A673 (cell line): Measurements from ENCODE around the gene IFI16. TPM values are rescaled to one million over a fixed set of nuclear protein-coding genes. Genes with fewer than 3 reads are reported as not detected.
"Not testable (repeated sequence)": the region's sequence is repeated elsewhere in the genome, so short reads cannot be mapped to it uniquely, and the experiment has no call there.

Experiments used
- BruUV-seq: library from RNA; stranded (reverse); fragments of 400-500 nt; replicated peaks from 2 replicates; lab custom pipeline; 2021; lab: Mats Ljungman, UMichigan
- CTCF ChIA-PET: fragments of 300-600 bp; sonication (Branson Sonifier 250); formaldehyde crosslinking; loops from one replicate; lab custom pipeline; 2022; ENCODE audit warnings: antibody characterized with exemption; lab: Charles Lee
- POLR2A ChIA-PET: fragments of 300-600 bp; sonication (Branson Sonifier 250); formaldehyde crosslinking; loops from one replicate; lab custom pipeline; 2022; ENCODE audit warnings: antibody characterized with exemption; ENCODE audit not compliant: low non-redundant PET; lab: Charles Lee
- DNase-seq: peaks from one replicate; pipeline ENCODE4 v3.0.0-alpha.2; 2015; ENCODE audit warnings: low spot score
- H3K27ac ChIP-seq: fragments of 200-600 bp; sonication (generic); 2 replicates; pipeline ENCODE4 v1.5.1; 2016; ENCODE audit warnings: mixed run types, low read depth, mild to moderate bottlenecking, mixed read lengths, antibody characterized with exemption, low read length; ENCODE audit not compliant: poor library complexity, severe bottlenecking
- H3K27me3 ChIP-seq: fragments of 200-600 bp; sonication (generic); replicated peaks from 2 replicates; pipeline ENCODE4 v1.6.1; 2017; ENCODE audit warnings: mixed run types, low read depth, mild to moderate bottlenecking, mixed read lengths, antibody characterized with exemption, low read length; ENCODE audit not compliant: insufficient read depth, poor library complexity
- H3K36me3 ChIP-seq: fragments of 200-600 bp; sonication (generic); 2 replicates; pipeline ENCODE4 v1.6.1; 2016; ENCODE audit warnings: mixed run types, mild to moderate bottlenecking, mixed read lengths, antibody characterized with exemption, low read length; ENCODE audit not compliant: insufficient read depth, poor library complexity, severe bottlenecking
- H3K4me1 ChIP-seq: fragments of 200-600 bp; sonication (generic); 2 replicates; pipeline ENCODE4 v1.6.1; 2017; ENCODE audit warnings: mixed run types, mild to moderate bottlenecking, mixed read lengths, antibody characterized with exemption, low read length; ENCODE audit not compliant: insufficient read depth, poor library complexity, severe bottlenecking
- H3K4me3 ChIP-seq: fragments of 200-600 bp; sonication (generic); 2 replicates; pipeline ENCODE4 v1.5.1; 2016; ENCODE audit warnings: low read depth, mixed run types, mild to moderate bottlenecking, mixed read lengths, low read length; ENCODE audit not compliant: poor library complexity, severe bottlenecking
- H3K9me3 ChIP-seq: fragments of 200-600 bp; sonication (generic); 2 replicates; pipeline ENCODE4 v1.6.1; 2016; ENCODE audit warnings: mixed run types, low read depth, mild to moderate bottlenecking, mixed read lengths, antibody characterized with exemption, low read length; ENCODE audit not compliant: poor library complexity, severe bottlenecking
- EZH2 ChIP-seq: fragments of 200-600 bp; sonication (generic); IDR thresholded peaks from 2 replicates; pipeline ENCODE4 v1.6.1; 2017; ENCODE audit warnings: borderline replicate concordance, low read depth, mild to moderate bottlenecking, mixed read lengths, antibody characterized with exemption, low read length; ENCODE audit not compliant: poor library complexity, severe bottlenecking
- intact Hi-C: fragments of 100-400 bp; cut with micrococcal nuclease; formaldehyde crosslinking; loops from one replicate; pipeline ENCODE4 v1.10.0; 2022; ENCODE audit not compliant: unreplicated experiment
- total RNA-seq: library from RNA; stranded (reverse); gene quantifications from 2 replicates; pipeline ENCODE4 v1.2.3, GENCODE V29; 2021
- TF ChIP-seq, protein P1 (sequence below): fragments of 300-800, 200-600 bp; sonication (generic); conservative IDR thresholded peaks from 2 replicates; pipeline ENCODE4 v1.5.1; 2017; ENCODE audit warnings: low read depth, mild to moderate bottlenecking, antibody characterized with exemption, low read length, moderate library complexity, mixed read lengths

The IFI16 gene
- total RNA-seq, 1 experiment from 2014 or later: 87.4 TPM

DNA sequence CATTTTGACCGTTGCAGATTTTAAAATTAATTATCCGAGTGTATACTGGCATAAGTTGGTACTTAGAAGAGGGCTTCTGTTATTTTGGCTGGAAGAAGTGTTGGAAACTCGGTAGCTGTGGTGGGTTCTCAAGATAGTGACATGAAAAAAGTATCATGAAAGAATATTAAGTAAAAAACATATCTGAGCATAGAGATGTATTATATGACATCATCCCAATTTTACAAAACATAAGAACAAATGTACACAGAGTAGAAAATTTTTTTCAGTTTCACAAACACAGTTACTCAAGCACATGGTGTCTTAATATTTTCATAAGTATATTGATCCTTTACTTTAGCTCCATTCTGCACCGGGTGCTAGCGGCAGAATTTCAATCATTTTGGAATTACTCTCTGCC, 684 bp downstream of the IFI16 start:
- no peak for TF ChIP-seq EZH2
- TF ChIP-seq, protein P1, sequence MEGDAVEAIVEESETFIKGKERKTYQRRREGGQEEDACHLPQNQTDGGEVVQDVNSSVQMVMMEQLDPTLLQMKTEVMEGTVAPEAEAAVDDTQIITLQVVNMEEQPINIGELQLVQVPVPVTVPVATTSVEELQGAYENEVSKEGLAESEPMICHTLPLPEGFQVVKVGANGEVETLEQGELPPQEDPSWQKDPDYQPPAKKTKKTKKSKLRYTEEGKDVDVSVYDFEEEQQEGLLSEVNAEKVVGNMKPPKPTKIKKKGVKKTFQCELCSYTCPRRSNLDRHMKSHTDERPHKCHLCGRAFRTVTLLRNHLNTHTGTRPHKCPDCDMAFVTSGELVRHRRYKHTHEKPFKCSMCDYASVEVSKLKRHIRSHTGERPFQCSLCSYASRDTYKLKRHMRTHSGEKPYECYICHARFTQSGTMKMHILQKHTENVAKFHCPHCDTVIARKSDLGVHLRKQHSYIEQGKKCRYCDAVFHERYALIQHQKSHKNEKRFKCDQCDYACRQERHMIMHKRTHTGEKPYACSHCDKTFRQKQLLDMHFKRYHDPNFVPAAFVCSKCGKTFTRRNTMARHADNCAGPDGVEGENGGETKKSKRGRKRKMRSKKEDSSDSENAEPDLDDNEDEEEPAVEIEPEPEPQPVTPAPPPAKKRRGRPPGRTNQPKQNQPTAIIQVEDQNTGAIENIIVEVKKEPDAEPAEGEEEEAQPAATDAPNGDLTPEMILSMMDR: no peak
- no peak for DNase-seq
- CTCF ChIA-PET: interaction anchor here (0.5 kb wide), 1 partner anchor 1579 kb away, joined by 3 read pairs; no protein-coding TSS in a partner anchor
- peaks cover 4% of the 10 kb centered on the region for H3K36me3 ChIP-seq
- no peaks in the 10 kb centered on the region for H3K9me3 ChIP-seq
- H3K4me3 ChIP-seq: peak overlapping the region; percentile 55
- peak overlapping the region; percentile 81 for H3K27ac ChIP-seq
- intact Hi-C loops: loop anchor here (5.0 kb wide), 1 partner anchor 47 kb away; no protein-coding TSS in a partner anchor
- TSS peak; percentile 76 for BruUV-seq
- H3K4me1 ChIP-seq: peaks cover 28% of the 10 kb centered on the region
- no peaks in the 10 kb centered on the region for H3K27me3 ChIP-seq
- POLR2A ChIA-PET: no interaction called here

DNA sequence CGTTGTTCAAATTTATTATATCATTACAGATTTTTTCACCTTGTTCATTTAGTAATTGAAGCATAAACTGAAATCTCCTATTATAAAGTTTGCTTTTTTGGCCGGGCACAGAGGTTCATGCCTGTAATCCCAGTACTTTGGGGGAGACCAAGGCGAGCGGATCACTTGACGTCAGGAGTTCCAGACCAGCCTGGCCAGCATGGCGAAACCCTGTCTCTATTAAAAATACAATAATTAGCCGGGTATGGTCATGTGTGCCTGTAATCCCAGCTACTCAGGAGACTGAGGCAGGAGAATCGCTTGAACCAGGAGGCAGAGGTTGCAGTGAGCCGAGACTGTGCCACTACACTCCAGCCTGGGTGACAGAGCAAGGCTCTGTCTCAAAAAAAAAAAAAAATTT, 1.3 kb downstream of the IFI16 start:
- DNase-seq, H3K27me3 ChIP-seq, BruUV-seq, H3K36me3 ChIP-seq, H3K9me3 ChIP-seq, POLR2A ChIA-PET: not testable (repeated sequence)
- H3K4me3 ChIP-seq: peak overlapping the region; percentile 55
- intact Hi-C loops: loop anchor here (5.0 kb wide), 1 partner anchor 46 kb away; no protein-coding TSS in a partner anchor
- CTCF ChIA-PET: interaction anchor here (0.5 kb wide), 1 partner anchor 1578 kb away, joined by 3 read pairs; no protein-coding TSS in a partner anchor
- H3K4me1 ChIP-seq: peaks cover 22% of the 10 kb centered on the region
- H3K27ac ChIP-seq: peak overlapping the region; percentile 81

DNA sequence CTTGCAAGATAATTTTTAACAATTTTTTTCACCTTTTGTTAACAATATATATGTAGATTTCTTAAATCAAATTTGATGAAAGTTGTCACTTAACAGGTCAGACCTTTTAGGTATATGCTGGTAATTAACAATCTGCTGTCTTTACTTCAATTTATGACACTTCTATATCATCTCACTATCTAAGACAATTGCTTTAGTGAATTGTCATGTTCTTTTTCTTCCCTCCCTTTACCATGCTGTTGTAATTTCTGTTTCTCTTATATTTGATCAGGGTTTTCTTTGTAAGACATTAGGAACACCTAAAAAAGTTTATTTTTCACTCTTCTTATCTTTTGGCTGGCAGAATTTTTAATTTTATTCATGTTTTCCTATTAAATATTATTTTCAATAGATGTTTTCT, 2.0 kb downstream of the IFI16 start:
- CTCF ChIA-PET: no interaction called here
- Histone ChIP-seq H3K4me1 (peaks cover 20% of the 10 kb centered on the region), H3K27me3 (no peaks in the 10 kb centered on the region), H3K36me3 (peaks cover 14% of the 10 kb centered on the region), H3K4me3 (peak overlapping the region; percentile 55), H3K9me3 (no peaks in the 10 kb centered on the region), H3K27ac (no peak overlapping the region)
- no TSS peak for BruUV-seq
- POLR2A ChIA-PET: no interaction called here
- intact Hi-C loops: loop anchor here (5.0 kb wide), 1 partner anchor 46 kb away; no protein-coding TSS in a partner anchor
- no peak for DNase-seq
- no peak for TF ChIP-seq EZH2
- TF ChIP-seq, protein P1: no peak

DNA sequence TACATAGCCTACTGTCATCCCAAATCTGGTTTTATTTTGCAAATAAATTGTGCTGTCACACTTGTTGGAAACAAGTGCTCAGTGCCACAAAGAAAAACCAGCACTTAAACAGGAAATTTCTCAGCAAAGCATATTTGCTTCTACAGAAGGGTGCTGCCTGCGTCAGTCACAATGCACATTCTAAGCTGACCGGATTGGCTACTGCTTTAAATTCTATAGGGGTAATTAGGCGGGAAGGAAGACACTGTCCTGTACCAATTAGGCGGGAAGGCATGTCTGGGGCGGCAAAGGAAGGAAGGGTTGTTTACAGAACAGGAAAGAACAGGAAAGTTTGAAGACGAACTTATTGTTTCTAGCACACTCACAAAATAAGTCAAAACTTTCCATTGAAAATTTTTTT, 2.8 kb downstream of the IFI16 start:
- H3K36me3 ChIP-seq: peaks cover 18% of the 10 kb centered on the region
- no peak overlapping the region for H3K27ac ChIP-seq
- no peaks in the 10 kb centered on the region for H3K9me3 ChIP-seq
- BruUV-seq: no TSS peak
- DNase-seq: peak; percentile 61
- H3K4me3 ChIP-seq: peak overlapping the region; percentile 55
- intact Hi-C loops: loop anchor here (5.0 kb wide), 1 partner anchor 45 kb away; no protein-coding TSS in a partner anchor
- ChIA-PET POLR2A (no interaction called here), CTCF (no interaction called here)
- peaks cover 20% of the 10 kb centered on the region for H3K4me1 ChIP-seq
- TF ChIP-seq, protein P1: no peak
- no peak for TF ChIP-seq EZH2
- no peaks in the 10 kb centered on the region for H3K27me3 ChIP-seq
